Brain microvascular endothelial cell (primary cell): Measurements from ENCODE around the gene PAK1.

ENCODE experiments used
- DNase-seq: peaks from one replicate; pipeline ENCODE4 v3.0.0-alpha.2; 2020
- H3K27ac ChIP-seq: fragments of 250-450 bp; sonication (Bioruptor Pico); 2 replicates; pipeline ENCODE4 v1.5.1; 2020; ENCODE audit warnings: mild to moderate bottlenecking, moderate library complexity
- H3K27me3 ChIP-seq: fragments of 250-450 bp; sonication (Bioruptor Pico); replicated peaks from 2 replicates; pipeline ENCODE4 v1.5.1; 2020; ENCODE audit warnings: mild to moderate bottlenecking
- H3K36me3 ChIP-seq: fragments of 250-450 bp; sonication (Bioruptor Pico); replicated peaks from 2 replicates; pipeline ENCODE4 v1.5.1; 2020; ENCODE audit warnings: mild to moderate bottlenecking
- H3K4me3 ChIP-seq: 2 replicates; pipeline ENCODE4 v1.5.1; 2011; ENCODE audit warnings: low read depth, mild to moderate bottlenecking, control low read depth, low read length, moderate library complexity
- in situ Hi-C: cut with HindIII; loops from 2 replicates; pipeline ENCODE4 v1.10.0; 2017; ENCODE audit warnings: low sequenced_read_pairs, low pct_ligation_motif_present
- TF ChIP-seq, protein P1 (sequence below): IDR thresholded peaks from 2 replicates; pipeline ENCODE4 v1.5.1; 2011; ENCODE audit warnings: low read depth, mild to moderate bottlenecking, moderate library complexity, low read length, control low read depth, inconsistent platforms; ENCODE audit errors: missing control alignments

PAK1 gene

GRCh38 chr11:77381729-77382665 is 91.9 kb downstream of the PAK1 start:
- Histone ChIP-seq H3K27ac (no peak overlapping the region), H3K4me3 (no peak overlapping the region), H3K36me3 (no peaks in the 10 kb centered on the region), H3K27me3 (no peaks in the 10 kb centered on the region)
- in situ Hi-C loops = no loop called here
- TF ChIP-seq, protein P1, sequence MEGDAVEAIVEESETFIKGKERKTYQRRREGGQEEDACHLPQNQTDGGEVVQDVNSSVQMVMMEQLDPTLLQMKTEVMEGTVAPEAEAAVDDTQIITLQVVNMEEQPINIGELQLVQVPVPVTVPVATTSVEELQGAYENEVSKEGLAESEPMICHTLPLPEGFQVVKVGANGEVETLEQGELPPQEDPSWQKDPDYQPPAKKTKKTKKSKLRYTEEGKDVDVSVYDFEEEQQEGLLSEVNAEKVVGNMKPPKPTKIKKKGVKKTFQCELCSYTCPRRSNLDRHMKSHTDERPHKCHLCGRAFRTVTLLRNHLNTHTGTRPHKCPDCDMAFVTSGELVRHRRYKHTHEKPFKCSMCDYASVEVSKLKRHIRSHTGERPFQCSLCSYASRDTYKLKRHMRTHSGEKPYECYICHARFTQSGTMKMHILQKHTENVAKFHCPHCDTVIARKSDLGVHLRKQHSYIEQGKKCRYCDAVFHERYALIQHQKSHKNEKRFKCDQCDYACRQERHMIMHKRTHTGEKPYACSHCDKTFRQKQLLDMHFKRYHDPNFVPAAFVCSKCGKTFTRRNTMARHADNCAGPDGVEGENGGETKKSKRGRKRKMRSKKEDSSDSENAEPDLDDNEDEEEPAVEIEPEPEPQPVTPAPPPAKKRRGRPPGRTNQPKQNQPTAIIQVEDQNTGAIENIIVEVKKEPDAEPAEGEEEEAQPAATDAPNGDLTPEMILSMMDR = no peak
- no peak for DNase-seq

- in situ Hi-C loops = no loop called here
- no peaks in the 10 kb centered on the region for H3K36me3 ChIP-seq
- TF ChIP-seq, protein P1 = no peak
- DNase-seq = no peak
- no peaks in the 10 kb centered on the region for H3K27me3 ChIP-seq
- no peak overlapping the region for H3K27ac ChIP-seq
- no peak overlapping the region for H3K4me3 ChIP-seq
Observed at GRCh38 chr11:77379934-77380333, 94.0 kb downstream of the PAK1 start.

DNA sequence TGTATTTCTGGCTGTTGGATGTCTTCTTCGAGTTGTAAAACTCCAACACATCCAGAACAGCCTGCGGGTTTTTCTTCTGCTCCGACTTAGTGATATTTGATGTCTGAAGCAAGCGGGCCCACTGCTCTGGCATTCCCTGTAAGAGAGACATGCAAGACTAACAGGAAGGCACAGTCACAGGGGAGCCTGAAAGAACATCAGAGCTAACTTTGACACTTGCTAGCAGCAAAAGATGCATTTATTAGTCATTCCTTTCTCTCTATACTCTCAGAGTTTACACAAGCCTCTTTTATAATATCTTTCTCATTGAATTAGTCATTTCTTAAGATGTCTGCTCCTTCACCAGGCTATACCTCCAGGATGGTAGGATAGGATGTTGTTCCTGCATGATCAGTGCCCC is 94.6 kb downstream of the PAK1 start:
- DNase-seq = peak; percentile 42
- in situ Hi-C loops = no loop called here
- Histone ChIP-seq H3K36me3 (no peaks in the 10 kb centered on the region), H3K27ac (no peak overlapping the region), H3K27me3 (no peaks in the 10 kb centered on the region), H3K4me3 (no peak overlapping the region)
- TF ChIP-seq, protein P1 = no peak

DNA sequence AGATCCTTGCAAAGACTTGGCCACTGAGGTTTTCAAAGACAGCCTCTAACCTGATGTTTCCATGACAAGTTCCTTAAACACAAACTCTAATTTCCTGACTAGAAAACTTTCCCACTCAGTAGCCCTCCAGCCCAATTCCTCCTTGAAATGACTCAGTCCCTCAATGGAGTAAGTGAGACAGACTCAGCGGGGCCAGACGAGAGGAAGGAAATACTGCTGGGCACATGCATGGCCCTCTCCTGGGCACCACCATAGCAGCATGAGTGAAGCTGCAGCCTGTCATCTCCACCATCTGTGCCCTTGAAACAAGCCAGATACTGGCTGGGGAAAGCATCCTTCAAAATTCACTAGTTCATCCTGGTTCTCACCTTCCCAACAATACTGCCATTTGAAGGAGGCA is 96.2 kb downstream of the PAK1 start:
- H3K27ac ChIP-seq = no peak overlapping the region
- in situ Hi-C loops = no loop called here

GRCh38 chr11:77375107-77375506 is 98.8 kb downstream of the PAK1 start:
- TF ChIP-seq, protein P1 = no peak
- H3K4me3 ChIP-seq = no peak overlapping the region
- peak overlapping the region; percentile 65 for H3K27ac ChIP-seq
- peak; percentile 35 for DNase-seq
- in situ Hi-C loops = no loop called here
- H3K36me3 ChIP-seq = no peaks in the 10 kb centered on the region
- no peaks in the 10 kb centered on the region for H3K27me3 ChIP-seq

More for the DNA sequence above, 96.2 kb downstream of the PAK1 start:
- DNase-seq = no peak
- Histone ChIP-seq H3K36me3 (no peaks in the 10 kb centered on the region), H3K4me3 (no peak overlapping the region), H3K27me3 (no peaks in the 10 kb centered on the region)
- TF ChIP-seq, protein P1 = no peak
